Measurements from ENCODE around the gene EXOSC1. TPM values are rescaled to one million over a fixed set of nuclear protein-coding genes. Genes with fewer than 3 reads are reported as not detected.
A peak's percentile ranks its signal among the peaks of the same experiment; 100 is the strongest.
"Not testable (repeated sequence)": the region's sequence is repeated elsewhere in the genome, so short reads cannot be mapped to it uniquely, and the experiment has no call there.

The EXOSC1 gene
- total RNA-seq, 1 experiment from 2014 or later, result 61.5 TPM

- no peak for DNase-seq (ENCODE audit: low read depth)
These were observed 37.3 kb downstream of the EXOSC1 start for GRCh38 chr10:97408496-97408992.

GRCh38 chr10:97407952-97408248 is 37.9 kb downstream of the EXOSC1 start:
- DNase-seq (ENCODE audit: low read depth), result no peak

GRCh38 chr10:97407211-97407951 is 38.4 kb downstream of the EXOSC1 start:
- DNase-seq (ENCODE audit: low read depth), result peak; percentile 71

GRCh38 chr10:97406483-97406882 is 39.3 kb downstream of the EXOSC1 start:
- not testable (repeated sequence) for DNase-seq (ENCODE audit: low read depth)

- DNase-seq (ENCODE audit: low read depth), result no peak
These were observed 39.7 kb downstream of the EXOSC1 start for GRCh38 chr10:97406064-97406463.

- no peak for DNase-seq (ENCODE audit: low read depth)
These were observed 41.8 kb downstream of the EXOSC1 start for GRCh38 chr10:97404044-97404443.

GRCh38 chr10:97401455-97401919 is 44.3 kb downstream of the EXOSC1 start:
- DNase-seq (ENCODE audit: low read depth), result no peak

- DNase-seq (ENCODE audit: low read depth), result peak; percentile 98
These were observed 44.9 kb downstream of the EXOSC1 start, which contains the start of gene RRP12 for GRCh38 chr10:97400665-97401454. TSS of gene RRP12 (minus strand) at chr10:97401340. CDS start at chr10:97401231, 109 bp downstream.

GRCh38 chr10:97399843-97400545 is 45.8 kb downstream of the EXOSC1 start:
- peak; percentile 67 for DNase-seq (ENCODE audit: low read depth)

- no peak for DNase-seq (ENCODE audit: low read depth)
These were observed 49.8 kb downstream of the EXOSC1 start for GRCh38 chr10:97396056-97396455.

GRCh38 chr10:97393034-97393573 is 52.7 kb downstream of the EXOSC1 start:
- no peak for DNase-seq (ENCODE audit: low read depth)

GRCh38 chr10:97390091-97390490 is 55.7 kb downstream of the EXOSC1 start:
- DNase-seq (ENCODE audit: low read depth), result no peak

GRCh38 chr10:97388152-97388551 is 57.7 kb downstream of the EXOSC1 start:
- DNase-seq (ENCODE audit: low read depth), result no peak

Other genes with a start within 250 kb of the EXOSC1 start
- gene ARHGAP19, start 153.4 kb downstream of the EXOSC1 start, total RNA-seq (2014; rRNA removed; shearing (Covaris generic)), result 5.8 and 6.0 TPM in 2 replicates
- 0.60 and 1.7 TPM in 2 replicates for gene FRAT1, start 126.7 kb downstream of the EXOSC1 start, total RNA-seq (2014; rRNA removed; shearing (Covaris generic))
- gene FRAT2, start 111.3 kb downstream of the EXOSC1 start, total RNA-seq (2014; rRNA removed; shearing (Covaris generic)), result 3.1 and 4.8 TPM in 2 replicates
- 13.4 and 15.4 TPM in 2 replicates for gene RRP12, start 44.7 kb downstream of the EXOSC1 start, total RNA-seq (2014; rRNA removed; shearing (Covaris generic))
- gene PGAM1, start 19.8 kb downstream of the EXOSC1 start, total RNA-seq (2014; rRNA removed; shearing (Covaris generic)), result 1,010 and 1,184 TPM in 2 replicates
- gene ZDHHC16, start 169 bp upstream of the EXOSC1 start, total RNA-seq (2014; rRNA removed; shearing (Covaris generic)), result 47.3 and 51.7 TPM in 2 replicates
- gene MMS19, start 52.4 kb upstream of the EXOSC1 start, total RNA-seq (2014; rRNA removed; shearing (Covaris generic)), result 73.9 and 87.0 TPM in 2 replicates
- 16.8 and 18.5 TPM in 2 replicates for gene UBTD1, start 52.9 kb upstream of the EXOSC1 start, total RNA-seq (2014; rRNA removed; shearing (Covaris generic))
- not detected in 2 replicates for gene ANKRD2, start 126.8 kb upstream of the EXOSC1 start, total RNA-seq (2014; rRNA removed; shearing (Covaris generic))
- gene HOGA1, start 138.4 kb upstream of the EXOSC1 start, total RNA-seq (2014; rRNA removed; shearing (Covaris generic)), result 0.24 and 0.78 TPM in 2 replicates
- gene C10orf62, start 143.7 kb upstream of the EXOSC1 start, total RNA-seq (2014; rRNA removed; shearing (Covaris generic)), result 0.10 TPM in 1 of 2 replicates, not detected in the other
- 2.2 and 3.7 TPM in 2 replicates for gene MORN4, start 187.5 kb upstream of the EXOSC1 start, total RNA-seq (2014; rRNA removed; shearing (Covaris generic))
- gene PI4K2A, start 194.7 kb upstream of the EXOSC1 start, total RNA-seq (2014; rRNA removed; shearing (Covaris generic)), result 10.4 and 10.6 TPM in 2 replicates
- 7.6 and 13.2 TPM in 2 replicates for gene AVPI1, start 241.2 kb upstream of the EXOSC1 start, total RNA-seq (2014; rRNA removed; shearing (Covaris generic))